ENCODE results near the gene COL21A1. TPM values are rescaled to one million over a fixed set of nuclear protein-coding genes. Genes with fewer than 3 reads are reported as not detected.

The COL21A1 gene
- total RNA-seq, 4 donors from 2014 or later, result 5.3 to 47.1 (median 15.6) TPM

DNA sequence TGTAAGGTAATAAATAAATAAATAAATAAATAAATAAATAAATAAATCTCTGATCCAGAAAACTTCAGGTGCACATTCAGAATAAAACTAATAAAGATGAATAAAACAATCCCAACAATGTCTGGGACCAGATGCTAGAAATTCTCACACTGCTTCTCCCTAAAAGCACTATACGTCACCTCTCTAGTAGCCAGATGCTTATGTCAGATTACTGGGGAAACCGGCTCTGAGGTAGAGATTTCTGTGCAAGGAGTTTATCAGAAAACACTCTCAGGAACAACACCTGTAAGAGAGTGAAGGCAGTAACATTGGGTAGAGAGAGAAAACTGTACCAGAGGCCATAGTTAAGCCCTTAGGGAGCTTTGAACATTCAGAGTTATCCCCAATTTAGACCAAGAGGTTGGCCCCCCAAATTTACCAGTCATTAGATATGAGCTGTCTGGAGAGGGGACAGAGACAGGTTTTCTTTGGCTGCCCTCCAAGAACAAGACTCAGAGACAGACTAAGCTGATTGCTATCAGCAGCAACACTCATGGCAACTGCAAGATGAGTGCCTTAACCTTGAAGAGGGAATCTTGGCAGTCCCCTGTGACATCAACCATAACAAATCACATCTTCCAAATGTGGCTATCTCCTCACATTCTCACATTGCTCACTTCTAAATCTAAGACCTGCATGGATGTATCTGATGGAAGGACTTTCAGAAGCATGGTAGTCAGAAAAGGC is 220.8 kb downstream of the COL21A1 start:
- no peaks in the 10 kb centered on the region for H3K9me3 ChIP-seq

DNA sequence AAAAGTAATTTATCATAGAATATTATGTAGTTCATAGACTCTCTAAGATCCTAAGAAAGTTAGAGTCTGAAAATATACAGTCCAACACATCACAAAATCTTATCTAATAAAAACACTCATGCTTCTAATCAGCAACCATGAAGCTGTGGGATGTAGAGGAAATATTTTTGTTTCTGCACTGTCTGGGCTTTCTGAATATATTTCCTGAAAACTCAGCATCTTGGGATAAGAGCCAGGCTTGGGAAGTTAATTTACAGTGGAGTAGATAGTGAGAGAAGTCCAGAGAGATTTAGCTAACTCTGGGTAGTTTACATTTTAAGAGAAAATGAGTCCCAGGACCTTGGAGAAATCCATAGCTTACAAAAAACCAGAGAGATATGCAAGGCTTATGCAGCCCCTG is 221.6 kb downstream of the COL21A1 start:
- no peaks in the 10 kb centered on the region for H3K4me1 ChIP-seq
- H3K27me3 ChIP-seq, result no peaks in the 10 kb centered on the region
- no peak for ATAC-seq
- no peak overlapping the region for H3K27ac ChIP-seq
- H3K36me3 ChIP-seq, result no peaks in the 10 kb centered on the region
- no peak for TF ChIP-seq POLR2A (IDR thresholded peaks at IDR 0.05)
- TF ChIP-seq POLR2AphosphoS5 (IDR thresholded peaks at IDR 0.05), result no peak
- TF ChIP-seq, protein P1, sequence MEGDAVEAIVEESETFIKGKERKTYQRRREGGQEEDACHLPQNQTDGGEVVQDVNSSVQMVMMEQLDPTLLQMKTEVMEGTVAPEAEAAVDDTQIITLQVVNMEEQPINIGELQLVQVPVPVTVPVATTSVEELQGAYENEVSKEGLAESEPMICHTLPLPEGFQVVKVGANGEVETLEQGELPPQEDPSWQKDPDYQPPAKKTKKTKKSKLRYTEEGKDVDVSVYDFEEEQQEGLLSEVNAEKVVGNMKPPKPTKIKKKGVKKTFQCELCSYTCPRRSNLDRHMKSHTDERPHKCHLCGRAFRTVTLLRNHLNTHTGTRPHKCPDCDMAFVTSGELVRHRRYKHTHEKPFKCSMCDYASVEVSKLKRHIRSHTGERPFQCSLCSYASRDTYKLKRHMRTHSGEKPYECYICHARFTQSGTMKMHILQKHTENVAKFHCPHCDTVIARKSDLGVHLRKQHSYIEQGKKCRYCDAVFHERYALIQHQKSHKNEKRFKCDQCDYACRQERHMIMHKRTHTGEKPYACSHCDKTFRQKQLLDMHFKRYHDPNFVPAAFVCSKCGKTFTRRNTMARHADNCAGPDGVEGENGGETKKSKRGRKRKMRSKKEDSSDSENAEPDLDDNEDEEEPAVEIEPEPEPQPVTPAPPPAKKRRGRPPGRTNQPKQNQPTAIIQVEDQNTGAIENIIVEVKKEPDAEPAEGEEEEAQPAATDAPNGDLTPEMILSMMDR (IDR thresholded peaks at IDR 0.05), result no peak
- no peak for TF ChIP-seq EP300 (IDR thresholded peaks at IDR 0.05)
- H3K9me3 ChIP-seq, result no peaks in the 10 kb centered on the region
- H3K4me3 ChIP-seq, result no peak overlapping the region

More for the DNA sequence above, 220.8 kb downstream of the COL21A1 start:
- Histone ChIP-seq H3K4me3 (no peak overlapping the region), H3K27me3 (no peaks in the 10 kb centered on the region), H3K27ac (no peak overlapping the region), H3K4me1 (no peaks in the 10 kb centered on the region), H3K36me3 (no peaks in the 10 kb centered on the region)
- no peak for TF ChIP-seq POLR2A (IDR thresholded peaks at IDR 0.05)
- TF ChIP-seq, protein P1 (IDR thresholded peaks at IDR 0.05), result no peak
- TF ChIP-seq EP300 (IDR thresholded peaks at IDR 0.05), result no peak
- TF ChIP-seq POLR2AphosphoS5 (IDR thresholded peaks at IDR 0.05), result no peak
- ATAC-seq, result no peak
- WGBS, 2 donors (ENCODE audit: low coverage in 1 of 2), result 51 to 85% methylated on average over 2 of the region's 2 CpGs

DNA sequence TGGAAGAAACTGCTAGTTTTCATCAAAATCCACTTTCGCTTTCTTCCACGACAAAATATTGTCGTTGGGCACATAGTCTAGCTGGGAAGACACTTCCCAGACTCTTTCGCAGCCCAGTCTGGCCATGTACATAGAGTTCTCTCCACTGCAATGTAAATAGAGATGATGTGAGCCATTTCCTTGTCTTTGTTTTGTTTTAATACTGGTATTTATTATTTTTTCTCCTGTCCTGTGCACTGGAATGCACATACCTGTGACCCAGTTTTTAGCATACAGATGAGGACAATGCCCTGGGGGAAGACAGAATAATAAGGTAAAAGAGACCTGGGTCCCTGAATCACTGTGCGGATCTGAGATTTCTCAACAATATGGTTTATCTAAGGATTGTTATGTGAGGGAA is 222.4 kb downstream of the COL21A1 start:
- Histone ChIP-seq H3K4me1 (no peaks in the 10 kb centered on the region), H3K9me3 (no peaks in the 10 kb centered on the region), H3K27me3 (no peaks in the 10 kb centered on the region), H3K27ac (no peak overlapping the region), H3K36me3 (no peaks in the 10 kb centered on the region), H3K4me3 (no peak overlapping the region)
- 55 to 76% methylated on average over 4 to 5 of the region's 5 CpGs for WGBS, 2 donors (ENCODE audit: low coverage in 1 of 2)
- TF ChIP-seq, protein P1 (IDR thresholded peaks at IDR 0.05), result no peak
- TF ChIP-seq POLR2A (IDR thresholded peaks at IDR 0.05), result no peak
- TF ChIP-seq EP300 (IDR thresholded peaks at IDR 0.05), result no peak
- no peak for TF ChIP-seq POLR2AphosphoS5 (IDR thresholded peaks at IDR 0.05)
- ATAC-seq, result no peak

DNA sequence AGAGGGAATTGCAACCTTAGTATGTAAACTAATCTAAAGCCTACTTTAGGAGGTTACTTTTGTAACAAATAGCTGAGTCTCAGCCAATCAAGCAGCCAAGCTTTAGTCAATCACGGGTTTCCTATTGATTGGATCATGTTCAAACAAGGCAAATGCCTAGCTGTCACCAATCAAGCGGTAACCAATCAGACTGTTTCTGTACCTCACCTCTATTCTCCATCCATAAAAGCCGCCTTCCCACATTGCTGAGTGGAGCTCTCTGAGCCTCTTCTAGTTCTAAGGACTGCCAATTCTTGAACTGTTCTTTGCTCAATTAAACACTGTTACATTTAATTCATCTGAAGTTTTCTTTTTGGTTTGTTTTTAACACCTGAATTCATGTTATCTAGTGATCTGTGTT is 223.6 kb downstream of the COL21A1 start:
- no peak for ATAC-seq
- WGBS, 2 donors (ENCODE audit: low coverage in 1 of 2), result 91 to 94% methylated on average over 3 of the region's 3 CpGs
- Histone ChIP-seq H3K4me3 (no peak overlapping the region), H3K36me3 (no peaks in the 10 kb centered on the region), H3K9me3 (no peaks in the 10 kb centered on the region), H3K27ac (no peak overlapping the region), H3K27me3 (no peaks in the 10 kb centered on the region), H3K4me1 (no peaks in the 10 kb centered on the region)
- TF ChIP-seq EP300 (IDR thresholded peaks at IDR 0.05), result no peak
- TF ChIP-seq POLR2AphosphoS5 (IDR thresholded peaks at IDR 0.05), result no peak
- TF ChIP-seq, protein P1 (IDR thresholded peaks at IDR 0.05), result no peak
- TF ChIP-seq POLR2A (IDR thresholded peaks at IDR 0.05), result no peak

DNA sequence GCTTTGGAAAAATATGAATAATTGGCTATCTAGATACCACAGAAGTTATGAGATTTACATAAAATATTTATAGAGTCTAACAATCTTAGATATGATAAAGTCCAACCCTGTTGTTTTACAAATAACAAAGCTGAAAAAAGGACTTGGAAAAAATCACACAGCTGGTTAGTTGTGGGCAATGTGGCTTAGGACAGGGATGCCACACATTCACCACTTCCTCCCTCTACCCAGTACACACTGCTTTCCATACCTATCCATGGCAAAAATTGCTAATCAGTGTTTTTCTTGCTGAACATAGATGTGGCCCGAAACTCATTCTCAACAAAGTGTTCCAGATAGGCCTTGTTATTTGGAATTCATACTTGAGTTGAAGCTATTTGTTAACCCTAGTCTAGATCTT is 224.7 kb downstream of the COL21A1 start:
- Histone ChIP-seq H3K4me3 (no peak overlapping the region), H3K27ac (no peak overlapping the region), H3K27me3 (no peaks in the 10 kb centered on the region), H3K36me3 (no peaks in the 10 kb centered on the region), H3K9me3 (no peaks in the 10 kb centered on the region), H3K4me1 (no peaks in the 10 kb centered on the region)
- TF ChIP-seq, protein P1 (IDR thresholded peaks at IDR 0.05), result no peak
- TF ChIP-seq EP300 (IDR thresholded peaks at IDR 0.05), result no peak
- no peak for TF ChIP-seq POLR2AphosphoS5 (IDR thresholded peaks at IDR 0.05)
- no peak for TF ChIP-seq POLR2A (IDR thresholded peaks at IDR 0.05)
- ATAC-seq, result no peak
- 76 to 92% methylated on average over 1 of the region's 1 CpG for WGBS, 2 donors (ENCODE audit: low coverage in 1 of 2)

Data from gastroesophageal sphincter (tissue), 4 donors.